HCT116 (cell line): ENCODE measurements around the gene CC2D1A. TPM values are rescaled to one million over a fixed set of nuclear protein-coding genes. Genes with fewer than 3 reads are reported as not detected.

Source experiments
- ATAC-seq: fragments of 200-7000 bp; cut with Tn5 transposase; 2 replicates; pipeline ENCODE4 v1.9.1; 2020; ENCODE audit warnings: mild to moderate bottlenecking, moderate library complexity
- BruUV-seq: library from RNA; stranded (reverse); fragments of 400-500 nt; replicated peaks from 2 replicates; lab custom pipeline; 2021; lab: Mats Ljungman, UMichigan
- CTCF ChIA-PET: fragments of 300-600 bp; sonication (Branson Sonifier 250); formaldehyde crosslinking; loops from one replicate; lab custom pipeline; 2021; ENCODE audit warnings: antibody characterized with exemption; lab: Charles Lee
- POLR2A ChIA-PET: fragments of 300-600, 350-600 bp; sonication (Branson Sonifier 250); formaldehyde crosslinking; loops from one replicate; lab custom pipeline; 2021; ENCODE audit warnings: antibody characterized with exemption; lab: Charles Lee
- RAD21 ChIA-PET, 2 experiments: fragments of 300-600 bp; sonication (Branson Sonifier 250); formaldehyde crosslinking; loops; one replicate each; lab custom pipeline; 2023; ENCODE audit warnings: low total read pairs in 2 of 2; ENCODE audit not compliant: uncharacterized antibody in 2 of 2, unreplicated experiment in 2 of 2, low non-redundant PET in 1 of 2; lab: Charles Lee
- DNase-seq: peaks from one replicate; pipeline ENCODE4 v3.0.0-alpha.2; 2010; ENCODE audit warnings: low read depth, low spot score
- H2AFZ ChIP-seq: fragments of 200-600 bp; shearing (Covaris generic), sonication (generic); 2 replicates; pipeline ENCODE4 v1.6.1; 2017; ENCODE audit warnings: low read depth, mixed run types, mixed read lengths, antibody characterized with exemption, low read length; ENCODE audit not compliant: poor library complexity, severe bottlenecking
- H3K27ac ChIP-seq: 2 replicates; pipeline ENCODE4 v1.5.1; 2012; ENCODE audit warnings: low read depth, low read length
- H3K27me3 ChIP-seq: fragments of 200-600 bp; sonication (generic); 2 replicates; pipeline ENCODE4 v1.6.1; 2016; ENCODE audit warnings: mixed run types, low read length, mixed read lengths; ENCODE audit not compliant: insufficient read depth
- H3K36me3 ChIP-seq, 2 experiments: fragments of 200-500 bp in 1 of 2; fragments of 200-600 bp in 1 of 2; sonication (Bioruptor generic) in 1 of 2; sonication (generic) in 1 of 2; 2 replicates each; pipeline versions ENCODE4 v1.5.1 to v1.6.1; 2014 to 2016; ENCODE audit warnings: low read length in 2 of 2, inconsistent platforms in 1 of 2, mixed read lengths in 1 of 2, mixed run types in 1 of 2; ENCODE audit not compliant: insufficient read depth in 2 of 2, control insufficient read depth in 1 of 2
- H3K4me1 ChIP-seq, 2 experiments: fragments of 200-600 bp in 1 of 2; sonication (generic) in 1 of 2; 2 replicates each; pipeline versions ENCODE4 v1.5.1 to v1.6.1; 2012 to 2017; ENCODE audit warnings: low read length in 2 of 2, inconsistent platforms in 1 of 2, mild to moderate bottlenecking in 1 of 2, mixed read lengths in 1 of 2, mixed run types in 1 of 2, moderate library complexity in 1 of 2; ENCODE audit not compliant: insufficient read depth in 2 of 2, control insufficient read depth in 1 of 2
- H3K4me2 ChIP-seq: fragments of 200-600 bp; sonication (generic); 2 replicates; pipeline ENCODE4 v1.6.1; 2017; ENCODE audit warnings: mixed run types, low read length, mixed read lengths
- H3K4me3 ChIP-seq, 2 experiments: fragments of 200-600 bp in 1 of 2; sonication (generic) in 1 of 2; replicated peaks in 1 of 2; 2 replicates each; pipeline ENCODE4 v1.5.1; 2011 to 2016; ENCODE audit warnings: low read length in 2 of 2, control low read depth in 1 of 2, low read depth in 1 of 2, mild to moderate bottlenecking in 1 of 2, mixed read lengths in 1 of 2, mixed run types in 1 of 2
- H3K79me2 ChIP-seq: fragments of 200-600 bp; sonication (generic); 2 replicates; pipeline ENCODE4 v1.6.1; 2017; ENCODE audit warnings: mild to moderate bottlenecking, mixed run types, low read length, moderate library complexity, mixed read lengths; ENCODE audit not compliant: insufficient read depth
- H3K9ac ChIP-seq: fragments of 200-600 bp; sonication (generic); 2 replicates; pipeline ENCODE4 v1.6.1; 2016; ENCODE audit warnings: low read length, mixed read lengths
- H3K9me2 ChIP-seq: fragments of 200-600 bp; sonication (generic), shearing (Covaris generic); 2 replicates; pipeline ENCODE4 v1.6.1; 2017; ENCODE audit warnings: mixed run types, mild to moderate bottlenecking, moderate library complexity; ENCODE audit not compliant: insufficient read depth
- H3K9me3 ChIP-seq, 2 experiments: fragments of 200-500 bp in 1 of 2; fragments of 200-600 bp in 1 of 2; sonication (Bioruptor generic) in 1 of 2; sonication (generic) in 1 of 2; 2 replicates each; pipeline ENCODE4 v1.6.1; 2014 to 2017; ENCODE audit warnings: low read length in 2 of 2, mixed read lengths in 2 of 2, inconsistent platforms in 1 of 2, low read depth in 1 of 2, mild to moderate bottlenecking in 1 of 2, mixed run types in 1 of 2, moderate library complexity in 1 of 2; ENCODE audit not compliant: control insufficient read depth in 1 of 2, insufficient read depth in 1 of 2
- H4K20me1 ChIP-seq: fragments of 200-600 bp; sonication (generic), shearing (Covaris generic); 2 replicates; pipeline ENCODE4 v1.6.1; 2017; ENCODE audit warnings: mixed run types, mild to moderate bottlenecking, moderate library complexity; ENCODE audit not compliant: insufficient read depth
- CEBPB ChIP-seq: IDR thresholded peaks from 2 replicates; pipeline ENCODE4 v1.6.1; 2012; ENCODE audit warnings: low read depth
- ELF1 ChIP-seq: IDR thresholded peaks from 2 replicates; pipeline ENCODE4 v1.6.1; 2012; ENCODE audit warnings: low read depth, borderline replicate concordance
- EZH2 ChIP-seq: fragments of 200-600 bp; sonication (generic); IDR thresholded peaks from 2 replicates; pipeline ENCODE4 v1.6.1; 2017; ENCODE audit warnings: antibody characterized with exemption, mixed run types
- EZH2phosphoT487 ChIP-seq: fragments of 200-600 bp; IDR thresholded peaks from 2 replicates; pipeline ENCODE4 v1.6.1; 2018; ENCODE audit warnings: antibody characterized with exemption, borderline replicate concordance
- FOSL1 ChIP-seq: IDR thresholded peaks from 2 replicates; pipeline ENCODE4 v1.6.1; 2012; ENCODE audit warnings: low read depth
- JUND ChIP-seq: IDR thresholded peaks from 2 replicates; pipeline ENCODE4 v1.6.1; 2012
- POLR2A ChIP-seq: IDR thresholded peaks from 2 replicates; pipeline ENCODE4 v1.7.0; 2011; ENCODE audit warnings: borderline replicate concordance; ENCODE audit not compliant: insufficient read depth, insufficient read length; ENCODE audit errors: extremely low read depth
- RAD21 ChIP-seq: IDR thresholded peaks from 2 replicates; pipeline ENCODE4 v1.6.1; 2012; ENCODE audit warnings: low read depth, mild to moderate bottlenecking
- SIN3A ChIP-seq: IDR thresholded peaks from 2 replicates; pipeline ENCODE4 v1.6.1; 2012; ENCODE audit warnings: low read depth
- SP1 ChIP-seq: IDR thresholded peaks from 2 replicates; pipeline ENCODE4 v1.6.1; 2012; ENCODE audit warnings: low read depth
- SRF ChIP-seq: IDR thresholded peaks from 2 replicates; pipeline ENCODE4 v1.6.1; 2012; ENCODE audit warnings: low read depth
- TCF7L2 ChIP-seq: IDR thresholded peaks from 2 replicates; pipeline ENCODE4 v1.7.0; 2011; ENCODE audit warnings: borderline replicate concordance, inconsistent platforms; ENCODE audit not compliant: insufficient read depth, insufficient read length; ENCODE audit errors: extremely low read depth
- intact Hi-C: fragments of 100-400 bp; cut with micrococcal nuclease; formaldehyde crosslinking; loops from 2 replicates; pipeline ENCODE4 v1.10.0; 2022
- total RNA-seq: library from RNA; stranded (reverse); gene quantifications from one replicate; pipeline ENCODE4 v1.2.1, GENCODE V29; 2021; ENCODE audit not compliant: unreplicated experiment

CC2D1A gene
- total RNA-seq, 1 experiment from 2014 or later = 51.5 TPM

- no peak for TF ChIP-seq ELF1
- no peak for TF ChIP-seq SIN3A
- no peak for TF ChIP-seq TCF7L2
- no peak for TF ChIP-seq POLR2A
- no peak for TF ChIP-seq SRF
- no peaks in the 10 kb centered on the region for H4K20me1 ChIP-seq
- no peak overlapping the region for H3K4me3 ChIP-seq
- H3K27ac ChIP-seq = no peak overlapping the region
- H3K4me1 ChIP-seq = no peaks in the 10 kb centered on the region
- RAD21 ChIA-PET = interaction anchor here in 1 of 2 experiments (0.6 kb wide), 1 partner anchor 40 kb away, joined by 7 read pairs; no protein-coding TSS in a partner anchor
- H2AFZ ChIP-seq = no peak overlapping the region
- BruUV-seq = no TSS peak
- intact Hi-C loops = no loop called here
- H3K9me2 ChIP-seq = no peaks in the 10 kb centered on the region
- H3K9ac ChIP-seq = no peak overlapping the region
- no peaks in the 10 kb centered on the region for H3K9me3 ChIP-seq
- no peak overlapping the region for H3K4me2 ChIP-seq
- DNase-seq = no peak
- H3K79me2 ChIP-seq = no peaks in the 10 kb centered on the region
- H3K27me3 ChIP-seq = no peaks in the 10 kb centered on the region
- ATAC-seq = no peak
- H3K36me3 ChIP-seq = peaks cover 7 to 12% of the 10 kb centered on the region in 2 experiments; a peak in 3 of 4 replicates
- POLR2A ChIA-PET = interaction anchor here (0.6 kb wide), 1 partner anchor 109 kb away, joined by 4 read pairs; no protein-coding TSS in a partner anchor
- CTCF ChIA-PET = no interaction called here
Measured at GRCh38 chr19:13961826-13962698, 56.1 kb downstream of the CC2D1A start.

- RAD21 ChIA-PET = no interaction called here
Measured at GRCh38 chr19:13962699-13963602, 57.0 kb downstream of the CC2D1A start.

More at GRCh38 chr19:13962699-13963602, 57.0 kb downstream of the CC2D1A start:
- no peak for ATAC-seq
- CTCF ChIA-PET = no interaction called here
- POLR2A ChIA-PET = interaction anchor here (0.6 kb wide), 1 partner anchor 108 kb away, joined by 4 read pairs; no protein-coding TSS in a partner anchor
- H3K9ac ChIP-seq = no peak overlapping the region
- H3K36me3 ChIP-seq = peaks cover 8 to 12% of the 10 kb centered on the region in 2 experiments; a peak in 3 of 4 replicates
- H2AFZ ChIP-seq = no peak overlapping the region
- H3K9me3 ChIP-seq = no peaks in the 10 kb centered on the region
- H3K79me2 ChIP-seq = no peaks in the 10 kb centered on the region
- H3K4me1 ChIP-seq = no peaks in the 10 kb centered on the region
- DNase-seq = no peak
- no peak overlapping the region for H3K4me3 ChIP-seq
- TF ChIP-seq SRF (no peak), SP1 (no peak), CEBPB (no peak), EZH2phosphoT487 (no peak), EZH2 (no peak), JUND (no peak), RAD21 (no peak), ELF1 (no peak), FOSL1 (no peak)
- H3K27ac ChIP-seq = no peak overlapping the region
- intact Hi-C loops = no loop called here
- H3K4me2 ChIP-seq = no peak overlapping the region
- no TSS peak for BruUV-seq
- no peaks in the 10 kb centered on the region for H3K9me2 ChIP-seq
- H3K27me3 ChIP-seq = no peaks in the 10 kb centered on the region
- H4K20me1 ChIP-seq = no peaks in the 10 kb centered on the region
